ENCODE data around the gene KLHL22. TPM values are rescaled to one million over a fixed set of nuclear protein-coding genes. Genes with fewer than 3 reads are reported as not detected.

The KLHL22 gene
- total and polyA plus RNA-seq, 2 of the 8 experiments (the other 6 are each of a cell fraction or from before 2014, with no cell fraction given), result 9.4 to 16.2 TPM

- Histone ChIP-seq H3K56ac (replicated peaks; ENCODE audit: insufficient read length, low read depth, low read length) (no peak overlapping the region), H3K4me2 (ENCODE audit: insufficient read depth in 1 of 2, low read depth in 2 of 2, low read length in 2 of 2) (no peak overlapping the region), H4K91ac (replicated peaks; ENCODE audit: insufficient read length, low read length) (no peak overlapping the region), H3K4me3 (ENCODE audit: extremely low read depth in 1 of 4, insufficient read depth in 2 of 4, low read depth in 3 of 4, low read length in 4 of 4) (no peak overlapping the region), H3K79me2 (ENCODE audit: control insufficient read depth in 1 of 2, insufficient read depth in 2 of 2, low read length in 2 of 2) (no peaks in the 10 kb centered on the region), H2BK15ac (ENCODE audit: low read length) (no peak overlapping the region), H2AK5ac (ENCODE audit: low read depth, low read length) (no peak overlapping the region), H2AFZ (ENCODE audit: low read length) (no peak overlapping the region), H3K27me3 (replicated peaks in 1 of 4; ENCODE audit: control insufficient read depth in 3 of 4, extremely low read depth in 1 of 4, insufficient read depth in 3 of 4, low read length in 3 of 4) (peaks cover 0 to 17% (median 15%) of the 10 kb centered on the region in 4 experiments; a peak in 6 of 7 replicates), H3K4me1 (replicated peaks in 1 of 4; ENCODE audit: control insufficient read depth in 3 of 4, insufficient read depth in 4 of 4, low read length in 3 of 4) (peaks cover 0 to 12% (median 6%) of the 10 kb centered on the region in 4 experiments; a peak in 5 of 7 replicates), H2BK12ac (ENCODE audit: low read depth, low read length) (no peak overlapping the region), H2BK5ac (ENCODE audit: low read depth, low read length) (no peak overlapping the region), H3K79me1 (ENCODE audit: low read depth, low read length) (no peaks in the 10 kb centered on the region; the same call in 1 of the 2 replicates), H3K36me3 (ENCODE audit: control insufficient read depth in 2 of 4, insufficient read depth in 4 of 4, low read length in 3 of 4) (no peaks in the 10 kb centered on the region), H2BK120ac (replicated peaks; ENCODE audit: low read depth, low read length) (no peak overlapping the region), H2BK20ac (ENCODE audit: low read length) (no peak overlapping the region), H3K9ac (replicated peaks in 1 of 4; ENCODE audit: extremely low read depth in 1 of 4, low read depth in 3 of 4, low read length in 3 of 4) (no peak overlapping the region), H3K9me3 (ENCODE audit: insufficient read depth in 2 of 2, low read depth in 1 of 2, low read length in 1 of 2) (no peaks in the 10 kb centered on the region), H3K4ac (replicated peaks; ENCODE audit: insufficient read length, low read depth, low read length) (no peak overlapping the region), H4K5ac (ENCODE audit: insufficient read length, low read depth, low read length) (no peak overlapping the region), H3K18ac (ENCODE audit: extremely low read depth, low read length) (no peak overlapping the region), H3K23me2 (ENCODE audit: low read depth, low read length) (peaks cover 4% of the 10 kb centered on the region; the same call in 1 of the 2 replicates), H3K27ac (ENCODE audit: low read depth, low read length) (no peak overlapping the region), H4K20me1 (replicated peaks in 1 of 2; ENCODE audit: control insufficient read depth in 1 of 2, insufficient read depth in 2 of 2, low read length in 2 of 2) (peaks cover 0 to 4% of the 10 kb centered on the region in 2 experiments), H4K8ac (ENCODE audit: extremely low read depth, insufficient read depth, low read length) (no peak overlapping the region; the same call in 1 of the 2 replicates), H3K14ac (ENCODE audit: insufficient read length) (no peak overlapping the region), H3K23ac (ENCODE audit: insufficient read length) (no peak overlapping the region)
- ChIA-PET CTCF (ENCODE audit: partially characterized antibody) (interaction anchor here (1.3 kb wide), 1 partner anchor 41 kb away, joined by 4 read pairs; no protein-coding TSS in a partner anchor), POLR2A (ENCODE audit: partially characterized antibody) (no interaction called here)
- WGBS, 2 experiments (ENCODE audit: extremely low coverage in 1 of 2, insufficient coverage in 1 of 2, insufficient read length in 1 of 2, insufficient replicate concordance in 2 of 2, low coverage in 1 of 2, low lambda C conversion rate in 2 of 2, missing lambda C conversion rate in 1 of 2), result 91% methylated on average over 7 of the region's 7 CpGs; no CpG with 5 or more reads in 1 of the 2 experiments
- no peak for DNase-seq (ENCODE audit: low read depth in 1 of 2, low spot score in 2 of 2)
- FAIRE-seq, result no peak
- TF ChIP-seq POLR2A (IDR thresholded peaks at IDR 0.05; ENCODE audit: control extremely low read depth in 1 of 2, low read depth in 2 of 2, low read length in 2 of 2) (no peak), CBX5 (IDR thresholded peaks at IDR 0.05; ENCODE audit: low read depth, low read length) (no peak), RAD21 (IDR thresholded peaks at IDR 0.05 in 1 of 2, conservative IDR thresholded peaks at IDR 0.05 in 1 of 2; ENCODE audit: low read depth in 2 of 2, low read length in 2 of 2) (no peak), CHD1 (IDR thresholded peaks at IDR 0.05; ENCODE audit: low read depth, low read length) (no peak), E2F6 (IDR thresholded peaks at IDR 0.05) (no peak), TCF12 (IDR thresholded peaks at IDR 0.05; ENCODE audit: low read depth, low read length) (no peak), TAF1 (IDR thresholded peaks at IDR 0.05; ENCODE audit: low read depth, low read length) (no peak), KDM1A (IDR thresholded peaks at IDR 0.05; ENCODE audit: borderline replicate concordance, low read length) (no peak), NANOG (IDR thresholded peaks at IDR 0.05; ENCODE audit: insufficient read depth, low read depth, low read length, poor library complexity, severe bottlenecking) (no peak), SIRT6 (IDR thresholded peaks at IDR 0.05; ENCODE audit: low read length) (no peak), SIN3A (conservative IDR thresholded peaks at IDR 0.05 in 1 of 2, IDR thresholded peaks at IDR 0.05 in 1 of 2; ENCODE audit: low read depth in 1 of 2, low read length in 2 of 2) (no peak), TEAD4 (IDR thresholded peaks at IDR 0.05; ENCODE audit: low read depth, low read length) (no peak)
Measured at GRCh38 chr22:20442485-20443284, 52.9 kb downstream of the KLHL22 start.

Data from H1 (cell line).